ENCODE results near the gene CUEDC2.

Gene CUEDC2

GRCh38 chr10:102424916-102425315 lies 7.5 kb downstream of the CUEDC2 start:
- Histone ChIP-seq H3K36me3 (ENCODE audit: control insufficient read depth, insufficient read depth, low read length) (peaks cover 5% of the 10 kb centered on the region), H3K4me1 (ENCODE audit: control insufficient read depth, insufficient read depth, low read length, poor library complexity, severe bottlenecking) (peaks cover 26% of the 10 kb centered on the region), H3K27ac (ENCODE audit: insufficient read depth, low read length, poor library complexity, severe bottlenecking) (no peak overlapping the region), H3K9me3 (ENCODE audit: control insufficient read depth, low read length) (no peaks in the 10 kb centered on the region), H3K27me3 (replicated peaks; ENCODE audit: control insufficient read depth, insufficient read depth, low read length, poor library complexity, severe bottlenecking) (no peaks in the 10 kb centered on the region), H3K4me3 (ENCODE audit: insufficient read depth, low read depth, low read length, poor library complexity, severe bottlenecking) (no peak overlapping the region)
- DNase-seq, result no peak

- DNase-seq, result no peak
- H3K27ac ChIP-seq (ENCODE audit: insufficient read depth, low read length, poor library complexity, severe bottlenecking), result no peak overlapping the region
- no peak overlapping the region for H3K4me3 ChIP-seq (ENCODE audit: insufficient read depth, low read depth, low read length, poor library complexity, severe bottlenecking)
- peaks cover 5% of the 10 kb centered on the region for H3K36me3 ChIP-seq (ENCODE audit: control insufficient read depth, insufficient read depth, low read length)
- peaks cover 33% of the 10 kb centered on the region for H3K4me1 ChIP-seq (ENCODE audit: control insufficient read depth, insufficient read depth, low read length, poor library complexity, severe bottlenecking)
- no peaks in the 10 kb centered on the region for H3K9me3 ChIP-seq (ENCODE audit: control insufficient read depth, low read length)
- peaks cover 3% of the 10 kb centered on the region for H3K27me3 ChIP-seq (replicated peaks; ENCODE audit: control insufficient read depth, insufficient read depth, low read length, poor library complexity, severe bottlenecking)
Measured at GRCh38 chr10:102424145-102424544, 8.2 kb downstream of the CUEDC2 start.

GRCh38 chr10:102423372-102423968 lies 8.9 kb downstream of the CUEDC2 start:
- H3K9me3 ChIP-seq (ENCODE audit: control insufficient read depth, low read length), result no peaks in the 10 kb centered on the region
- peaks cover 5% of the 10 kb centered on the region for H3K36me3 ChIP-seq (ENCODE audit: control insufficient read depth, insufficient read depth, low read length)
- peaks cover 37% of the 10 kb centered on the region for H3K4me1 ChIP-seq (ENCODE audit: control insufficient read depth, insufficient read depth, low read length, poor library complexity, severe bottlenecking)
- H3K27ac ChIP-seq (ENCODE audit: insufficient read depth, low read length, poor library complexity, severe bottlenecking), result no peak overlapping the region
- peaks cover 5% of the 10 kb centered on the region for H3K27me3 ChIP-seq (replicated peaks; ENCODE audit: control insufficient read depth, insufficient read depth, low read length, poor library complexity, severe bottlenecking)
- no peak overlapping the region for H3K4me3 ChIP-seq (ENCODE audit: insufficient read depth, low read depth, low read length, poor library complexity, severe bottlenecking)
- no peak for DNase-seq

- Histone ChIP-seq H3K27me3 (replicated peaks; ENCODE audit: control insufficient read depth, insufficient read depth, low read length, poor library complexity, severe bottlenecking) (peaks cover 5% of the 10 kb centered on the region), H3K4me3 (ENCODE audit: insufficient read depth, low read depth, low read length, poor library complexity, severe bottlenecking) (peak overlapping the region; percentile 88), H3K36me3 (ENCODE audit: control insufficient read depth, insufficient read depth, low read length) (peaks cover 5% of the 10 kb centered on the region), H3K9me3 (ENCODE audit: control insufficient read depth, low read length) (no peaks in the 10 kb centered on the region), H3K27ac (ENCODE audit: insufficient read depth, low read length, poor library complexity, severe bottlenecking) (peak overlapping the region; percentile 72), H3K4me1 (ENCODE audit: control insufficient read depth, insufficient read depth, low read length, poor library complexity, severe bottlenecking) (peaks cover 37% of the 10 kb centered on the region)
- no peak for DNase-seq
Measured at GRCh38 chr10:102422545-102423129, 9.7 kb downstream of the CUEDC2 start.

- Histone ChIP-seq H3K27ac (ENCODE audit: insufficient read depth, low read length, poor library complexity, severe bottlenecking) (peak overlapping the region; percentile 72), H3K4me1 (ENCODE audit: control insufficient read depth, insufficient read depth, low read length, poor library complexity, severe bottlenecking) (peaks cover 37% of the 10 kb centered on the region)
- no peak for DNase-seq
Measured at GRCh38 chr10:102421757-102422512, 10.4 kb downstream of the CUEDC2 start.

GRCh38 chr10:102421507-102421756 lies 10.9 kb downstream of the CUEDC2 start:
- peaks cover 37% of the 10 kb centered on the region for H3K4me1 ChIP-seq (ENCODE audit: control insufficient read depth, insufficient read depth, low read length, poor library complexity, severe bottlenecking)
- peaks cover 11% of the 10 kb centered on the region for H3K27me3 ChIP-seq (replicated peaks; ENCODE audit: control insufficient read depth, insufficient read depth, low read length, poor library complexity, severe bottlenecking)
- peak overlapping the region; percentile 72 for H3K27ac ChIP-seq (ENCODE audit: insufficient read depth, low read length, poor library complexity, severe bottlenecking)
- no peaks in the 10 kb centered on the region for H3K9me3 ChIP-seq (ENCODE audit: control insufficient read depth, low read length)
- H3K36me3 ChIP-seq (ENCODE audit: control insufficient read depth, insufficient read depth, low read length), result peaks cover 5% of the 10 kb centered on the region
- peak overlapping the region; percentile 88 for H3K4me3 ChIP-seq (ENCODE audit: insufficient read depth, low read depth, low read length, poor library complexity, severe bottlenecking)
- peak in 1 of 3 donors; percentile 52 for DNase-seq

More at GRCh38 chr10:102421757-102422512, 10.4 kb downstream of the CUEDC2 start:
- Histone ChIP-seq H3K4me3 (ENCODE audit: insufficient read depth, low read depth, low read length, poor library complexity, severe bottlenecking) (peak overlapping the region; percentile 88), H3K27me3 (replicated peaks; ENCODE audit: control insufficient read depth, insufficient read depth, low read length, poor library complexity, severe bottlenecking) (peaks cover 7% of the 10 kb centered on the region), H3K36me3 (ENCODE audit: control insufficient read depth, insufficient read depth, low read length) (peaks cover 5% of the 10 kb centered on the region), H3K9me3 (ENCODE audit: control insufficient read depth, low read length) (no peaks in the 10 kb centered on the region)

GRCh38 chr10:102420714-102421506 lies 11.5 kb downstream of the CUEDC2 start, which contains the start of gene FBXL15:
Gene FBXL15 (plus strand): TSS chr10:102420836. CDS start chr10:102421130, 294 bp downstream.
- H3K27ac ChIP-seq (ENCODE audit: insufficient read depth, low read length, poor library complexity, severe bottlenecking), result peak within 1 kb of the TSS; percentile 72
- peaks cover 16% of the 10 kb centered on the region for H3K27me3 ChIP-seq (replicated peaks; ENCODE audit: control insufficient read depth, insufficient read depth, low read length, poor library complexity, severe bottlenecking)
- H3K9me3 ChIP-seq (ENCODE audit: control insufficient read depth, low read length), result no peaks in the 10 kb centered on the region
- H3K4me1 ChIP-seq (ENCODE audit: control insufficient read depth, insufficient read depth, low read length, poor library complexity, severe bottlenecking), result peaks cover 37% of the 10 kb centered on the region
- H3K36me3 ChIP-seq (ENCODE audit: control insufficient read depth, insufficient read depth, low read length), result peaks cover 5% of the 10 kb centered on the region
- DNase-seq, result peak; percentile 85 to 92 (median 92)
- H3K4me3 ChIP-seq (ENCODE audit: insufficient read depth, low read depth, low read length, poor library complexity, severe bottlenecking), result peak within 1 kb of the TSS; percentile 88

- H3K27ac ChIP-seq (ENCODE audit: insufficient read depth, low read length, poor library complexity, severe bottlenecking), result peak overlapping the region; percentile 72
- no peak for DNase-seq
Measured at GRCh38 chr10:102420181-102420713, 12.1 kb downstream of the CUEDC2 start.

GRCh38 chr10:102419269-102420180 lies 12.8 kb downstream of the CUEDC2 start:
- no peak overlapping the region for H3K27ac ChIP-seq (ENCODE audit: insufficient read depth, low read length, poor library complexity, severe bottlenecking)
- peaks cover 37% of the 10 kb centered on the region for H3K4me1 ChIP-seq (ENCODE audit: control insufficient read depth, insufficient read depth, low read length, poor library complexity, severe bottlenecking)
- no peaks in the 10 kb centered on the region for H3K9me3 ChIP-seq (ENCODE audit: control insufficient read depth, low read length)
- peaks cover 2% of the 10 kb centered on the region for H3K36me3 ChIP-seq (ENCODE audit: control insufficient read depth, insufficient read depth, low read length)
- peak in 2 of 3 donors; percentile 38 to 58 for DNase-seq
- peak overlapping the region; percentile 88 for H3K4me3 ChIP-seq (ENCODE audit: insufficient read depth, low read depth, low read length, poor library complexity, severe bottlenecking)
- peaks cover 18% of the 10 kb centered on the region for H3K27me3 ChIP-seq (replicated peaks; ENCODE audit: control insufficient read depth, insufficient read depth, low read length, poor library complexity, severe bottlenecking)

More at GRCh38 chr10:102420181-102420713, 12.1 kb downstream of the CUEDC2 start:
- peaks cover 37% of the 10 kb centered on the region for H3K4me1 ChIP-seq (ENCODE audit: control insufficient read depth, insufficient read depth, low read length, poor library complexity, severe bottlenecking)
- H3K9me3 ChIP-seq (ENCODE audit: control insufficient read depth, low read length), result no peaks in the 10 kb centered on the region
- peaks cover 18% of the 10 kb centered on the region for H3K27me3 ChIP-seq (replicated peaks; ENCODE audit: control insufficient read depth, insufficient read depth, low read length, poor library complexity, severe bottlenecking)
- H3K36me3 ChIP-seq (ENCODE audit: control insufficient read depth, insufficient read depth, low read length), result peaks cover 5% of the 10 kb centered on the region
- H3K4me3 ChIP-seq (ENCODE audit: insufficient read depth, low read depth, low read length, poor library complexity, severe bottlenecking), result peak overlapping the region; percentile 88

All from effector memory CD4-positive, alpha-beta T cell (primary cell).